Measurements from ENCODE around the gene DHX34. TPM values are rescaled to one million over a fixed set of nuclear protein-coding genes. Genes with fewer than 3 reads are reported as not detected.

Gene DHX34
- total RNA-seq, 1 donor from 2014 or later = 8.1 TPM

GRCh38 chr19:47419789-47420188, 70.7 kb downstream of the DHX34 start:
- Histone ChIP-seq H3K27me3 (ENCODE audit: low read depth) (peaks cover 98% of the 10 kb centered on the region), H3K9me3 (replicated peaks) (no peaks in the 10 kb centered on the region), H3K27ac (replicated peaks) (no peak overlapping the region), H3K4me1 (peaks cover 5% of the 10 kb centered on the region), H3K36me3 (no peaks in the 10 kb centered on the region), H3K4me3 (no peak overlapping the region)
- TF ChIP-seq CTCF (IDR thresholded peaks at IDR 0.05; ENCODE audit: borderline replicate concordance) = no peak
- intact Hi-C loops (cut with micrococcal nuclease) = loop anchor here (10.0 kb wide), 1 partner anchor 125 kb away; no protein-coding TSS in a partner anchor
- DNase-seq = no peak

- no peak for TF ChIP-seq CTCF (IDR thresholded peaks at IDR 0.05; ENCODE audit: borderline replicate concordance)
- peaks cover 98% of the 10 kb centered on the region for H3K27me3 ChIP-seq (ENCODE audit: low read depth)
- intact Hi-C loops (cut with micrococcal nuclease) = loop anchor here (10.0 kb wide), 1 partner anchor 127 kb away; no protein-coding TSS in a partner anchor
- no peaks in the 10 kb centered on the region for H3K36me3 ChIP-seq
- H3K9me3 ChIP-seq (replicated peaks) = no peaks in the 10 kb centered on the region
- no peak for DNase-seq
- no peak overlapping the region for H3K4me3 ChIP-seq
- peaks cover 5% of the 10 kb centered on the region for H3K4me1 ChIP-seq
- H3K27ac ChIP-seq (replicated peaks) = no peak overlapping the region
Observed at GRCh38 chr19:47421244-47421786, 72.2 kb downstream of the DHX34 start.

- intact Hi-C loops (cut with micrococcal nuclease) = loop anchor here (10.0 kb wide), 1 partner anchor 127 kb away; no protein-coding TSS in a partner anchor
- peaks cover 98% of the 10 kb centered on the region for H3K27me3 ChIP-seq (ENCODE audit: low read depth)
- no peak for TF ChIP-seq CTCF (IDR thresholded peaks at IDR 0.05; ENCODE audit: borderline replicate concordance)
Observed at GRCh38 chr19:47421844-47422395, 72.8 kb downstream of the DHX34 start.

GRCh38 chr19:47422417-47423163, 73.5 kb downstream of the DHX34 start:
- TF ChIP-seq CTCF (IDR thresholded peaks at IDR 0.05; ENCODE audit: borderline replicate concordance) = no peak
- intact Hi-C loops (cut with micrococcal nuclease) = loop anchor here (10.0 kb wide), 1 partner anchor 128 kb away; no protein-coding TSS in a partner anchor
- Histone ChIP-seq H3K9me3 (replicated peaks) (no peaks in the 10 kb centered on the region), H3K27ac (replicated peaks) (no peak overlapping the region), H3K36me3 (no peaks in the 10 kb centered on the region), H3K27me3 (ENCODE audit: low read depth) (peaks cover 97% of the 10 kb centered on the region), H3K4me3 (no peak overlapping the region), H3K4me1 (peaks cover 8% of the 10 kb centered on the region)
- DNase-seq = no peak

More at GRCh38 chr19:47421844-47422395, 72.8 kb downstream of the DHX34 start:
- Histone ChIP-seq H3K4me3 (no peak overlapping the region), H3K4me1 (peaks cover 5% of the 10 kb centered on the region), H3K36me3 (no peaks in the 10 kb centered on the region), H3K27ac (replicated peaks) (no peak overlapping the region), H3K9me3 (replicated peaks) (no peaks in the 10 kb centered on the region)
- no peak for DNase-seq

GRCh38 chr19:47423203-47423882, 74.2 kb downstream of the DHX34 start:
- TF ChIP-seq CTCF (IDR thresholded peaks at IDR 0.05; ENCODE audit: borderline replicate concordance) = no peak
- no peak for DNase-seq
- H3K36me3 ChIP-seq = no peaks in the 10 kb centered on the region
- no peaks in the 10 kb centered on the region for H3K9me3 ChIP-seq (replicated peaks)
- peaks cover 11% of the 10 kb centered on the region for H3K4me1 ChIP-seq
- H3K27ac ChIP-seq (replicated peaks) = no peak overlapping the region
- no peak overlapping the region for H3K4me3 ChIP-seq
- peaks cover 97% of the 10 kb centered on the region for H3K27me3 ChIP-seq (ENCODE audit: low read depth)
- intact Hi-C loops (cut with micrococcal nuclease) = loop anchor here (10.0 kb wide), 1 partner anchor 129 kb away; no protein-coding TSS in a partner anchor

Measured in left ventricle myocardium inferior (tissue), 1 donor.